ENCODE measurements around the gene SORCS2. TPM values are rescaled to one million over a fixed set of nuclear protein-coding genes. Genes with fewer than 3 reads are reported as not detected.

Gene SORCS2
- total and polyA plus RNA-seq, 2 of the 8 experiments (the other 6 are each of a cell fraction or from before 2014, with no cell fraction given), result 0.36 to 1.8 TPM

DNA sequence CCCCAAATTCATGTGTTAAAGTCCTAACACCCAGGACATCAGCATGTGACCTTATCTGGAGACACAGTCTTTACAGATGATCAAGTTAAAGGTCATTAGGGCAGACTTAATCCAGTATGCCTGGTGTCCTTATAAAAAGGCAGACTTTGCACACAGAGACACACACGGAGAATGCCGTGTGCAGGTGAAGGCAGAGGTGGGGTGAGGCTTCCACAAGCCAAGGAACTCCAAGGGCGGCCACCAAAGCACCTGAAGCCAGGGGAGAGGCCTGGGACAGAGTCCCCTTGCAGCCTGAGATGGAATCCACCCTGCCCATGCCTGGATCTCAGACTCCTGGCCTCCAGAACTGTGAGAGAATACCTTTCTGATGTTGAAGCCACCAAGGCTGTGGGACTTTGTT lies 26.1 kb upstream of the SORCS2 start:
- Histone ChIP-seq H2AFZ (ENCODE audit: low read length) (no peak overlapping the region), H3K56ac (replicated peaks; ENCODE audit: insufficient read length, low read depth, low read length) (no peak overlapping the region), H3K18ac (ENCODE audit: extremely low read depth, low read length) (no peak overlapping the region), H3K36me3 (ENCODE audit: control insufficient read depth in 2 of 4, insufficient read depth in 4 of 4, low read length in 3 of 4) (no peaks in the 10 kb centered on the region), H3K79me1 (ENCODE audit: low read depth, low read length) (no peaks in the 10 kb centered on the region), H2BK12ac (ENCODE audit: low read depth, low read length) (no peak overlapping the region), H3K4me1 (replicated peaks in 1 of 4; ENCODE audit: control insufficient read depth in 3 of 4, insufficient read depth in 4 of 4, low read length in 3 of 4) (no peaks in the 10 kb centered on the region), H2BK120ac (replicated peaks; ENCODE audit: low read depth, low read length) (no peak overlapping the region), H3K23me2 (ENCODE audit: low read depth, low read length) (no peaks in the 10 kb centered on the region), H3K27me3 (replicated peaks in 1 of 4; ENCODE audit: control insufficient read depth in 3 of 4, extremely low read depth in 1 of 4, insufficient read depth in 3 of 4, low read length in 3 of 4) (no peaks in the 10 kb centered on the region; a peak in 1 of 7 replicates), H3K9ac (replicated peaks in 1 of 4; ENCODE audit: extremely low read depth in 1 of 4, low read depth in 3 of 4, low read length in 3 of 4) (no peak overlapping the region), H3K9me3 (ENCODE audit: insufficient read depth in 2 of 2, low read depth in 1 of 2, low read length in 1 of 2) (no peaks in the 10 kb centered on the region), H4K5ac (ENCODE audit: insufficient read length, low read depth, low read length) (no peak overlapping the region), H3K4me3 (ENCODE audit: extremely low read depth in 1 of 4, insufficient read depth in 2 of 4, low read depth in 3 of 4, low read length in 4 of 4) (no peak overlapping the region), H3K27ac (ENCODE audit: low read depth, low read length) (no peak overlapping the region), H3K23ac (ENCODE audit: insufficient read length) (no peak overlapping the region), H4K20me1 (replicated peaks in 1 of 2; ENCODE audit: control insufficient read depth in 1 of 2, insufficient read depth in 2 of 2, low read length in 2 of 2) (no peaks in the 10 kb centered on the region), H3K4me2 (ENCODE audit: insufficient read depth in 1 of 2, low read depth in 2 of 2, low read length in 2 of 2) (no peak overlapping the region), H3K79me2 (ENCODE audit: control insufficient read depth in 1 of 2, insufficient read depth in 2 of 2, low read length in 2 of 2) (no peaks in the 10 kb centered on the region), H2BK5ac (ENCODE audit: low read depth, low read length) (no peak overlapping the region), H4K91ac (replicated peaks; ENCODE audit: insufficient read length, low read length) (no peak overlapping the region), H3K4ac (replicated peaks; ENCODE audit: insufficient read length, low read depth, low read length) (no peak overlapping the region), H4K8ac (ENCODE audit: extremely low read depth, insufficient read depth, low read length) (no peak overlapping the region), H3K14ac (ENCODE audit: insufficient read length) (no peak overlapping the region), H2BK15ac (ENCODE audit: low read length) (no peak overlapping the region), H2BK20ac (ENCODE audit: low read length) (no peak overlapping the region), H2AK5ac (ENCODE audit: low read depth, low read length) (no peak overlapping the region)
- POLR2A ChIA-PET (ENCODE audit: partially characterized antibody), result no interaction called here
- DNase-seq (ENCODE audit: low read depth in 1 of 2, low spot score in 2 of 2) (no peak), FAIRE-seq (no peak)
- 81% methylated on average over 3 of the region's 3 CpGs; no CpG with 5 or more reads in 1 of the 2 experiments for WGBS, 2 experiments (ENCODE audit: extremely low coverage in 1 of 2, insufficient coverage in 1 of 2, insufficient read length in 1 of 2, insufficient replicate concordance in 2 of 2, low coverage in 1 of 2, low lambda C conversion rate in 2 of 2, missing lambda C conversion rate in 1 of 2)
- CTCF ChIA-PET (ENCODE audit: partially characterized antibody), result interaction anchor here (0.9 to 1.8 kb wide), 4 partner anchors 9 to 65 kb away, joined by 3 to 8 read pairs (median 4); no protein-coding TSS in a partner anchor
- TF ChIP-seq CBX8 (IDR thresholded peaks at IDR 0.05; ENCODE audit: borderline replicate concordance, low read depth, low read length) (no peak), SP1 (IDR thresholded peaks at IDR 0.05; ENCODE audit: low read depth, low read length) (no peak), RXRA (IDR thresholded peaks at IDR 0.05; ENCODE audit: insufficient read depth, low read depth, low read length) (no peak), ASH2L (IDR thresholded peaks at IDR 0.05; ENCODE audit: low read length) (no peak), SIRT6 (IDR thresholded peaks at IDR 0.05; ENCODE audit: low read length) (no peak), FOSL1 (IDR thresholded peaks at IDR 0.05; ENCODE audit: insufficient read depth, low read depth, low read length) (no peak), SAP30 (IDR thresholded peaks at IDR 0.05; ENCODE audit: insufficient read depth, insufficient replicate concordance, low read length) (no peak), RAD21 (IDR thresholded peaks at IDR 0.05 in 1 of 2, conservative IDR thresholded peaks at IDR 0.05 in 1 of 2; ENCODE audit: low read depth in 2 of 2, low read length in 2 of 2) (no peak), POLR2A (IDR thresholded peaks at IDR 0.05; ENCODE audit: control extremely low read depth in 1 of 2, low read depth in 2 of 2, low read length in 2 of 2) (no peak), JUN (IDR thresholded peaks at IDR 0.05; ENCODE audit: low read depth, low read length) (no peak), SP2 (IDR thresholded peaks at IDR 0.05; ENCODE audit: low read length) (no peak), SP4 (IDR thresholded peaks at IDR 0.05; ENCODE audit: low read length) (no peak), SUZ12 (IDR thresholded peaks at IDR 0.05; ENCODE audit: low read length) (no peak), CBX5 (IDR thresholded peaks at IDR 0.05; ENCODE audit: low read depth, low read length) (no peak)
- TF ChIP-seq, protein P1, sequence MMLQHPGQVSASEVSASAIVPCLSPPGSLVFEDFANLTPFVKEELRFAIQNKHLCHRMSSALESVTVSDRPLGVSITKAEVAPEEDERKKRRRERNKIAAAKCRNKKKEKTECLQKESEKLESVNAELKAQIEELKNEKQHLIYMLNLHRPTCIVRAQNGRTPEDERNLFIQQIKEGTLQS (IDR thresholded peaks at IDR 0.05; ENCODE audit: insufficient read depth, low read depth, low read length), result no peak
